K562 (cell line): ENCODE results near the gene AMZ1. TPM values are rescaled to one million over a fixed set of nuclear protein-coding genes. Genes with fewer than 3 reads are reported as not detected.
A peak's percentile ranks its signal among the peaks of the same experiment; 100 is the strongest.

Experiments
- ATAC-seq: fragments of 200-7000 bp; cut with Tn5 transposase; 3 replicates; pipeline ENCODE4 v1.9.1; 2020; ENCODE audit warnings: moderate library complexity
- BruUV-seq: library from RNA; stranded (reverse); fragments of 400-500 nt; replicated peaks from 2 replicates; lab custom pipeline; 2021; lab: Mats Ljungman, UMichigan
- CTCF ChIA-PET: fragments of 300-600 bp; formaldehyde crosslinking; extraction: SDS; loops from one replicate; lab custom pipeline; 2021; ENCODE audit warnings: low intra/inter-chr PET ratio; lab: Yijun Ruan, JAX
- POLR2A ChIA-PET: fragments of 300-600, 350-650 bp; sonication (Branson Sonifier 250); formaldehyde crosslinking; extraction: SDS; loops from one replicate; lab custom pipeline; 2021; ENCODE audit warnings: antibody characterized with exemption, inconsistent platforms; lab: Yijun Ruan, JAX
- DNase-seq, 4 experiments: peaks; one replicate each; pipeline versions ENCODE4 v3.0.0 to v3.0.0-alpha.2; 2011 to 2018; ENCODE audit warnings: low spot score in 3 of 4, mixed read lengths in 3 of 4; ENCODE audit errors: extremely low read depth in 1 of 4
- FAIRE-seq: peaks from 2 replicates; lab custom pipeline; 2011; peaks lifted over from hg19 to GRCh38; lab: Jason Lieb, UNC
- H2AFZ ChIP-seq: 2 replicates; pipeline ENCODE4 v1.6.0; 2011; ENCODE audit warnings: low read depth, low read length, control low read depth, inconsistent platforms
- H3K27ac ChIP-seq: fragments of 200-600 bp; 3 replicates; pipeline ENCODE4 v1.8.0; 2011; ENCODE audit warnings: low read depth, mild to moderate bottlenecking, control low read depth, inconsistent platforms, low read length, moderate library complexity, mixed read lengths; ENCODE audit errors: extremely low read depth
- H3K27me3 ChIP-seq, 2 experiments: fragments of 300-600 bp in 1 of 2; 2 replicates in 1 of 2; 3 replicates in 1 of 2; pipeline versions ENCODE4 v1.6.0 to v1.8.0; 2011; ENCODE audit warnings: inconsistent platforms in 2 of 2, low read length in 2 of 2, mild to moderate bottlenecking in 1 of 2, mixed read lengths in 1 of 2, moderate library complexity in 1 of 2; ENCODE audit not compliant: control insufficient read depth in 2 of 2, insufficient read depth in 2 of 2
- H3K36me3 ChIP-seq: fragments of 300-600 bp; 3 replicates; pipeline ENCODE4 v1.8.0; 2011; ENCODE audit warnings: mild to moderate bottlenecking, low read length, inconsistent platforms; ENCODE audit not compliant: control insufficient read depth, insufficient read depth
- H3K4me1 ChIP-seq, 2 experiments: fragments of 200-600 bp in 1 of 2; replicated peaks in 1 of 2; 2 replicates in 1 of 2; 3 replicates in 1 of 2; pipeline versions ENCODE4 v1.5.1 to v1.8.0; 2011; ENCODE audit warnings: inconsistent platforms in 2 of 2, low read length in 2 of 2, mild to moderate bottlenecking in 1 of 2, mixed read lengths in 1 of 2, moderate library complexity in 1 of 2; ENCODE audit not compliant: control insufficient read depth in 2 of 2, insufficient read depth in 2 of 2
- H3K4me2 ChIP-seq: 2 replicates; pipeline ENCODE4 v1.6.1; 2011; ENCODE audit warnings: low read length, control low read depth, inconsistent platforms, mixed read lengths; ENCODE audit not compliant: insufficient read depth
- H3K4me3 ChIP-seq: fragments of 200-600 bp; sonication (generic), shearing (Covaris generic); 2 replicates; pipeline ENCODE4 v1.5.1; 2016; ENCODE audit warnings: control low read depth, inconsistent platforms
- H3K79me2 ChIP-seq: fragments of 200-600 bp; 3 replicates; pipeline ENCODE4 v1.8.0; 2011; ENCODE audit warnings: low read length, inconsistent platforms; ENCODE audit not compliant: control insufficient read depth, insufficient read depth
- H3K9ac ChIP-seq, 2 experiments: 2 replicates each; pipeline versions ENCODE4 v1.6.0 to v1.6.1; 2011; ENCODE audit warnings: low read depth in 2 of 2, low read length in 2 of 2, control low read depth in 1 of 2, inconsistent platforms in 1 of 2, mild to moderate bottlenecking in 1 of 2, mixed read lengths in 1 of 2; ENCODE audit not compliant: insufficient read depth in 1 of 2
- H3K9me1 ChIP-seq: one replicate; pipeline ENCODE4 v1.6.0; 2011; ENCODE audit warnings: inconsistent platforms, mild to moderate bottlenecking, low read length, moderate library complexity; ENCODE audit not compliant: control insufficient read depth, insufficient read depth
- H3K9me3 ChIP-seq: replicated peaks from 2 replicates; pipeline ENCODE4 v1.5.1; 2011; ENCODE audit warnings: low read depth, low read length, inconsistent platforms; ENCODE audit not compliant: control insufficient read depth, insufficient read depth
- H4K20me1 ChIP-seq: replicated peaks from 2 replicates; pipeline ENCODE4 v1.6.1; 2011; ENCODE audit warnings: low read length, inconsistent platforms, mixed read lengths; ENCODE audit not compliant: control insufficient read depth, insufficient read depth
- C11orf30 ChIP-seq: fragments of 450-650 bp; IDR thresholded peaks from 2 replicates; pipeline ENCODE4 v1.6.1; 2016; ENCODE audit warnings: low read depth, mild to moderate bottlenecking
- CEBPB ChIP-seq: fragments of 450-650 bp; IDR thresholded peaks from 2 replicates; pipeline ENCODE4 v1.6.1; 2016; ENCODE audit warnings: missing genetic modification characterization, missing compliant biosample characterization
- E2F5 ChIP-seq: sonication (generic); formaldehyde crosslinking; IDR thresholded peaks from 2 replicates; pipeline ENCODE4 v1.8.0; 2022; ENCODE audit warnings: mild to moderate bottlenecking, missing genetic modification reagents
- ETV1 ChIP-seq: fragments of 450-650 bp; conservative IDR thresholded peaks from 2 replicates; pipeline ENCODE4 v1.6.1; 2016; ENCODE audit warnings: missing genetic modification characterization, control low read depth, low read depth, missing compliant biosample characterization
- FOXK2 ChIP-seq, 2 experiments: fragments of 450-650 bp; IDR thresholded peaks in 1 of 2; conservative IDR thresholded peaks in 1 of 2; 2 replicates each; pipeline ENCODE4 v1.6.1; 2016; ENCODE audit warnings: low read depth in 2 of 2, mild to moderate bottlenecking in 1 of 2
- HDGF ChIP-seq: fragments of 450-650 bp; IDR thresholded peaks from 2 replicates; pipeline ENCODE4 v1.6.1; 2016
- ID3 ChIP-seq, 2 experiments: fragments of 250-450 bp in 1 of 2; fragments of 450-650 bp in 1 of 2; sonication (Bioruptor Pico) in 1 of 2; IDR thresholded peaks; 2 replicates each; pipeline versions ENCODE4 v1.6.1 to v1.8.0; 2016 to 2021; ENCODE audit warnings: mild to moderate bottlenecking in 2 of 2, moderate library complexity in 2 of 2, missing compliant biosample characterization in 1 of 2, missing genetic modification characterization in 1 of 2
- MEIS2 ChIP-seq: fragments of 450-650 bp; IDR thresholded peaks from 2 replicates; pipeline ENCODE4 v1.6.1; 2014; ENCODE audit warnings: mild to moderate bottlenecking; ENCODE audit not compliant: partially characterized antibody
- RAD21 ChIP-seq, 2 experiments: fragments of 250-450 bp in 1 of 2; fragments of 450-650 bp in 1 of 2; sonication (Bioruptor Pico) in 1 of 2; formaldehyde crosslinking in 1 of 2; IDR thresholded peaks in 1 of 2; conservative IDR thresholded peaks in 1 of 2; 2 replicates each; pipeline versions ENCODE4 v1.4.0 to v1.8.0; 2020 to 2022; ENCODE audit warnings: mild to moderate bottlenecking in 2 of 2, moderate library complexity in 1 of 2
- TEAD1 ChIP-seq, 2 experiments: fragments of 450-650 bp in 1 of 2; sonication (generic) in 1 of 2; formaldehyde crosslinking; IDR thresholded peaks; 2 replicates each; pipeline versions ENCODE4 v1.4.0 to v1.8.0; 2020 to 2022; ENCODE audit warnings: mild to moderate bottlenecking in 2 of 2, missing genetic modification reagents in 1 of 2
- ZNF740 ChIP-seq, 3 experiments: fragments of 200-800 bp in 1 of 3; sonication (Bioruptor generic) in 1 of 3; sonication (generic) in 1 of 3; formaldehyde crosslinking in 1 of 3; IDR thresholded peaks; 2 replicates each; pipeline versions ENCODE4 v1.6.1 to v1.8.0; 2016 to 2022; ENCODE audit warnings: mild to moderate bottlenecking in 2 of 3, missing compliant biosample characterization in 2 of 3, missing genetic modification characterization in 2 of 3, missing genetic modification reagents in 1 of 3
- WGBS: fragments of 100-300 bp; shearing (Covaris generic); methylation state at CpG from one replicate; pipeline ENCODE4 v1.1.6; 2016; ENCODE audit warnings: low coverage, mixed read lengths; ENCODE audit not compliant: insufficient coverage; ENCODE audit errors: missing lambda C conversion rate; 5-methylcytosine and 5-hydroxymethylcytosine counted together
- in situ Hi-C: fragments of 300-500 bp; cut with MboI; formaldehyde crosslinking; loops from 4 replicates; pipeline ENCODE4 v1.15.0; 2018; ENCODE audit warnings: inconsistent platforms, mixed read lengths
- intact Hi-C: fragments of 100-400 bp; cut with micrococcal nuclease; formaldehyde crosslinking; loops from 2 replicates; pipeline ENCODE4 v1.14.2; 2022
- polyA plus RNA-seq, 8 experiments: library from polyadenylated mRNA; depleted of rRNA in 4 of 8; stranded (reverse) in 5 of 8; unstranded in 3 of 8; fragments of >200 nt; fragmentation: Nextera tagmentation in 2 of 8; fragmentation: Illumina TruSeq in 1 of 8; extraction: Ambion mirVana in 2 of 8; extraction: Trizol in 1 of 8; gene quantifications; 2 replicates each; pipeline versions ENCODE4 v1.2.1 to v1.2.3, GENCODE V29; 2011 to 2014; ENCODE audit warnings: inconsistent platforms in 1 of 8, missing spikeins in 1 of 8
- total RNA-seq, 7 experiments: library from RNA; depleted of rRNA in 6 of 7; stranded (reverse); fragments of >200 nt in 6 of 7; fragmentation: Illumina TruSeq in 2 of 7; extraction: Trizol in 2 of 7; gene quantifications; 2 replicates each; pipeline versions ENCODE4 v1.2.1 to v1.2.3, GENCODE V29; 2011 to 2021; ENCODE audit warnings: low replicate concordance in 1 of 7

AMZ1 gene
- total and polyA plus RNA-seq, 9 of the 15 experiments (the other 6 are each of a cell fraction or from before 2014, with no cell fraction given): not detected

- Histone ChIP-seq H3K9me1 (no peaks in the 10 kb centered on the region), H3K27ac (no peak overlapping the region), H3K9ac (no peak overlapping the region; a peak in 2 of 4 replicates), H3K4me1 (peaks cover 9 to 46% of the 10 kb centered on the region in 2 experiments), H3K4me3 (no peak overlapping the region), H4K20me1 (0 out of 2 replicates have a peak, but pooled peaks cover 3% of the 10 kb centered on the region), H3K9me3 (no peaks in the 10 kb centered on the region), H3K79me2 (no peaks in the 10 kb centered on the region), H3K4me2 (no peak overlapping the region), H2AFZ (no peak overlapping the region), H3K27me3 (peaks cover 2 to 15% of the 10 kb centered on the region in 2 experiments; a peak in 3 of 5 replicates), H3K36me3 (no peaks in the 10 kb centered on the region)
- DNase-seq (peak in 1 of 4 experiments; percentile 18), FAIRE-seq (no peak), ATAC-seq (peak; percentile 5; the same call in 1 of the 3 replicates)
- no peak for TF ChIP-seq C11orf30
- TF ChIP-seq ZNF740 (CRISPR knock-in tag; IDR thresholded peaks at IDR 0.05): 0 out of 2 replicates have a peak, but pooled peaks have one; percentile 14
- TF ChIP-seq ZNF740 (tag; IDR thresholded peaks at IDR 0.05): no peak
- no peak for TF ChIP-seq HDGF
- TF ChIP-seq RAD21 (CRISPR knock-in tag; conservative IDR thresholded peaks at IDR 0.05 in 1 of 2, IDR thresholded peaks at IDR 0.05 in 1 of 2): 0 out of 4 replicates have a peak, but pooled peaks of 1 of the 2 experiments have one; percentile 16
- 0 out of 2 replicates have a peak, but pooled peaks have one; percentile 15 for TF ChIP-seq CEBPB
- TF ChIP-seq TEAD1 (CRISPR knock-in tag; IDR thresholded peaks at IDR 0.05): no peak
- TF ChIP-seq ID3 (CRISPR knock-in tag; IDR thresholded peaks at IDR 0.05): no peak
- peak; percentile 59; the same call in 1 of the 2 replicates for TF ChIP-seq ID3 (tag; IDR thresholded peaks at IDR 0.05)
- 0 out of 4 replicates have a peak, but pooled peaks of 1 of the 2 experiments have one; percentile 13 for TF ChIP-seq FOXK2 (conservative IDR thresholded peaks at IDR 0.05 in 1 of 2, IDR thresholded peaks at IDR 0.05 in 1 of 2; ENCODE audit: low read depth in 2 of 2)
- TF ChIP-seq E2F5 (CRISPR knock-in tag): no peak
- TF ChIP-seq ETV1 (tag): 0 out of 2 replicates have a peak, but pooled peaks have one; percentile 27
- peak; percentile 31 for TF ChIP-seq MEIS2
- POLR2A ChIA-PET: interaction anchor here (0.8 to 1.6 kb wide), 5 partner anchors 10 to 106 kb away, joined by 3 to 6 read pairs (median 5); no protein-coding TSS in a partner anchor
- 0% methylated on average over 2 of the region's 4 CpGs for WGBS
- in situ Hi-C loops (no loop called here), intact Hi-C loops (no loop called here)
- CTCF ChIA-PET: interaction anchor here (2.1 kb wide), 1 partner anchor 40 kb away, joined by 8 read pairs; no protein-coding TSS in a partner anchor
- no TSS peak for BruUV-seq
These were observed 23.0 kb downstream of the AMZ1 start for GRCh38 chr7:2710901-2711551.
